Fibroblast of skin of right quadriceps (primary cell): ENCODE measurements around the gene ANOS1.
"Not testable (repeated sequence)": the region's sequence is repeated elsewhere in the genome, so short reads cannot be mapped to it uniquely, and the experiment has no call there.

Source experiments
- DNase-seq: peaks from one replicate; pipeline ENCODE4 v3.0.0-alpha.2; 2013

Gene ANOS1

GRCh38 chrX:8607326-8607725 lies 124.6 kb downstream of the ANOS1 start:
- no peak for DNase-seq

GRCh38 chrX:8604131-8604530 lies 127.8 kb downstream of the ANOS1 start:
- no peak for DNase-seq

- DNase-seq, result no peak
These were observed 140.4 kb downstream of the ANOS1 start for GRCh38 chrX:8591501-8591900.

- no peak for DNase-seq
These were observed 145.0 kb downstream of the ANOS1 start for GRCh38 chrX:8586953-8587352.

GRCh38 chrX:8579602-8580001 lies 152.3 kb downstream of the ANOS1 start:
- no peak for DNase-seq

GRCh38 chrX:8576821-8577220 lies 155.1 kb downstream of the ANOS1 start:
- no peak for DNase-seq

GRCh38 chrX:8565729-8566128 lies 166.2 kb downstream of the ANOS1 start:
- DNase-seq, result no peak

- no peak for DNase-seq
These were observed 183.5 kb downstream of the ANOS1 start for GRCh38 chrX:8548446-8548845.

- DNase-seq, result no peak
These were observed 185.2 kb downstream of the ANOS1 start for GRCh38 chrX:8546715-8547114.

- DNase-seq, result peak; percentile 11
These were observed 211.1 kb downstream of the ANOS1 start for GRCh38 chrX:8520791-8521190.

GRCh38 chrX:8520178-8520577 lies 211.8 kb downstream of the ANOS1 start:
- DNase-seq, result no peak

GRCh38 chrX:8504451-8504850 lies 227.5 kb downstream of the ANOS1 start:
- peak; percentile 50 for DNase-seq

GRCh38 chrX:8502101-8502500 lies 229.8 kb downstream of the ANOS1 start:
- DNase-seq, result not testable (repeated sequence)

- DNase-seq, result no peak
These were observed 231.7 kb downstream of the ANOS1 start for GRCh38 chrX:8500203-8500602.

- DNase-seq, result not testable (repeated sequence)
These were observed 236.9 kb downstream of the ANOS1 start for GRCh38 chrX:8495036-8495435.

- no peak for DNase-seq
These were observed 247.5 kb downstream of the ANOS1 start for GRCh38 chrX:8484360-8484949.
